ENCODE measurements around the gene MYO18B.

The MYO18B gene

GRCh38 chr22:25741692-25742626, at the start of gene MYO18B:
MYO18B (plus strand) TSS chr22:25742188; CDS start chr22:25761093, 18,905 bp downstream.
- no peaks in the 10 kb centered on the region for H3K4me1 ChIP-seq (ENCODE audit: control insufficient read depth, insufficient read depth, low read length)
- H3K27ac ChIP-seq (ENCODE audit: low read length): no peak within 1 kb of the TSS
- H3K36me3 ChIP-seq (ENCODE audit: control insufficient read depth in 2 of 2, insufficient read depth in 2 of 2, low read length in 2 of 2): no peaks in the 10 kb centered on the region
- H3K9ac ChIP-seq (ENCODE audit: low read length in 2 of 2): no peak within 1 kb of the TSS
- H3K9me3 ChIP-seq (ENCODE audit: control insufficient read depth in 2 of 2, low read length in 2 of 2): no peaks in the 10 kb centered on the region
- H3K27me3 ChIP-seq (ENCODE audit: control insufficient read depth in 1 of 2, insufficient read depth in 2 of 2, low read length in 2 of 2): peaks cover 0 to 5% of the 10 kb centered on the region in 2 donors
- no peak within 1 kb of the TSS for H3K4me3 ChIP-seq (ENCODE audit: low read length in 2 of 2)

GRCh38 chr22:25692397-25693267, 49.4 kb upstream of the MYO18B start:
- no peaks in the 10 kb centered on the region for H3K27me3 ChIP-seq (ENCODE audit: control insufficient read depth in 1 of 2, insufficient read depth in 2 of 2, low read length in 2 of 2)
- H3K4me1 ChIP-seq (ENCODE audit: control insufficient read depth, insufficient read depth, low read length): no peaks in the 10 kb centered on the region
- H3K4me3 ChIP-seq (ENCODE audit: low read length in 2 of 2): no peak overlapping the region
- H3K9me3 ChIP-seq (ENCODE audit: control insufficient read depth in 2 of 2, low read length in 2 of 2): no peaks in the 10 kb centered on the region
- H3K27ac ChIP-seq (ENCODE audit: low read length): no peak overlapping the region
- no peak overlapping the region for H3K9ac ChIP-seq (ENCODE audit: low read length in 2 of 2)
- H3K36me3 ChIP-seq (ENCODE audit: control insufficient read depth in 2 of 2, insufficient read depth in 2 of 2, low read length in 2 of 2): peaks cover 6 to 8% of the 10 kb centered on the region in 2 donors

GRCh38 chr22:25693268-25693565, 48.8 kb upstream of the MYO18B start:
- no peak overlapping the region for H3K27ac ChIP-seq (ENCODE audit: low read length)
- H3K36me3 ChIP-seq (ENCODE audit: control insufficient read depth in 2 of 2, insufficient read depth in 2 of 2, low read length in 2 of 2): peaks cover 6 to 8% of the 10 kb centered on the region in 2 donors
- H3K4me1 ChIP-seq (ENCODE audit: control insufficient read depth, insufficient read depth, low read length): no peaks in the 10 kb centered on the region
- H3K9ac ChIP-seq (ENCODE audit: low read length in 2 of 2): no peak overlapping the region
- H3K4me3 ChIP-seq (ENCODE audit: low read length in 2 of 2): no peak overlapping the region
- no peaks in the 10 kb centered on the region for H3K9me3 ChIP-seq (ENCODE audit: control insufficient read depth in 2 of 2, low read length in 2 of 2)
- no peaks in the 10 kb centered on the region for H3K27me3 ChIP-seq (ENCODE audit: control insufficient read depth in 1 of 2, insufficient read depth in 2 of 2, low read length in 2 of 2)

- Histone ChIP-seq H3K9me3 (ENCODE audit: control insufficient read depth in 2 of 2, low read length in 2 of 2) (no peaks in the 10 kb centered on the region), H3K27me3 (ENCODE audit: control insufficient read depth in 1 of 2, insufficient read depth in 2 of 2, low read length in 2 of 2) (no peaks in the 10 kb centered on the region), H3K4me3 (ENCODE audit: low read length in 2 of 2) (no peak overlapping the region), H3K27ac (ENCODE audit: low read length) (no peak overlapping the region), H3K4me1 (ENCODE audit: control insufficient read depth, insufficient read depth, low read length) (no peaks in the 10 kb centered on the region), H3K9ac (ENCODE audit: low read length in 2 of 2) (no peak overlapping the region), H3K36me3 (ENCODE audit: control insufficient read depth in 2 of 2, insufficient read depth in 2 of 2, low read length in 2 of 2) (peaks cover 6 to 8% of the 10 kb centered on the region in 2 donors)
Observed at GRCh38 chr22:25694196-25694907, 47.6 kb upstream of the MYO18B start.

GRCh38 chr22:25695146-25695545, 46.8 kb upstream of the MYO18B start:
- H3K36me3 ChIP-seq (ENCODE audit: control insufficient read depth in 2 of 2, insufficient read depth in 2 of 2, low read length in 2 of 2): peaks cover 6 to 8% of the 10 kb centered on the region in 2 donors
- no peak overlapping the region for H3K4me3 ChIP-seq (ENCODE audit: low read length in 2 of 2)
- H3K4me1 ChIP-seq (ENCODE audit: control insufficient read depth, insufficient read depth, low read length): no peaks in the 10 kb centered on the region
- no peak overlapping the region for H3K9ac ChIP-seq (ENCODE audit: low read length in 2 of 2)
- H3K9me3 ChIP-seq (ENCODE audit: control insufficient read depth in 2 of 2, low read length in 2 of 2): no peaks in the 10 kb centered on the region
- H3K27me3 ChIP-seq (ENCODE audit: control insufficient read depth in 1 of 2, insufficient read depth in 2 of 2, low read length in 2 of 2): no peaks in the 10 kb centered on the region
- no peak overlapping the region for H3K27ac ChIP-seq (ENCODE audit: low read length)

- Histone ChIP-seq H3K4me3 (ENCODE audit: low read length in 2 of 2) (no peak overlapping the region), H3K27me3 (ENCODE audit: control insufficient read depth in 1 of 2, insufficient read depth in 2 of 2, low read length in 2 of 2) (no peaks in the 10 kb centered on the region), H3K9me3 (ENCODE audit: control insufficient read depth in 2 of 2, low read length in 2 of 2) (no peaks in the 10 kb centered on the region), H3K36me3 (ENCODE audit: control insufficient read depth in 2 of 2, insufficient read depth in 2 of 2, low read length in 2 of 2) (peaks cover 3 to 7% of the 10 kb centered on the region in 2 donors), H3K9ac (ENCODE audit: low read length in 2 of 2) (no peak overlapping the region), H3K27ac (ENCODE audit: low read length) (no peak overlapping the region), H3K4me1 (ENCODE audit: control insufficient read depth, insufficient read depth, low read length) (peaks cover 2% of the 10 kb centered on the region)
Observed at GRCh38 chr22:25696763-25697162, 45.2 kb upstream of the MYO18B start.

GRCh38 chr22:25697181-25697664, 44.8 kb upstream of the MYO18B start:
- Histone ChIP-seq H3K4me1 (ENCODE audit: control insufficient read depth, insufficient read depth, low read length) (peaks cover 2% of the 10 kb centered on the region), H3K9me3 (ENCODE audit: control insufficient read depth in 2 of 2, low read length in 2 of 2) (no peaks in the 10 kb centered on the region), H3K36me3 (ENCODE audit: control insufficient read depth in 2 of 2, insufficient read depth in 2 of 2, low read length in 2 of 2) (peaks cover 3 to 7% of the 10 kb centered on the region in 2 donors), H3K27ac (ENCODE audit: low read length) (no peak overlapping the region), H3K9ac (ENCODE audit: low read length in 2 of 2) (no peak overlapping the region), H3K27me3 (ENCODE audit: control insufficient read depth in 1 of 2, insufficient read depth in 2 of 2, low read length in 2 of 2) (no peaks in the 10 kb centered on the region), H3K4me3 (ENCODE audit: low read length in 2 of 2) (no peak overlapping the region)

GRCh38 chr22:25697978-25698377, 44.0 kb upstream of the MYO18B start:
- Histone ChIP-seq H3K4me1 (ENCODE audit: control insufficient read depth, insufficient read depth, low read length) (peaks cover 2% of the 10 kb centered on the region), H3K9me3 (ENCODE audit: control insufficient read depth in 2 of 2, low read length in 2 of 2) (no peaks in the 10 kb centered on the region), H3K27me3 (ENCODE audit: control insufficient read depth in 1 of 2, insufficient read depth in 2 of 2, low read length in 2 of 2) (no peaks in the 10 kb centered on the region), H3K36me3 (ENCODE audit: control insufficient read depth in 2 of 2, insufficient read depth in 2 of 2, low read length in 2 of 2) (peaks cover 3 to 7% of the 10 kb centered on the region in 2 donors), H3K4me3 (ENCODE audit: low read length in 2 of 2) (no peak overlapping the region), H3K9ac (ENCODE audit: low read length in 2 of 2) (no peak overlapping the region), H3K27ac (ENCODE audit: low read length) (no peak overlapping the region)

GRCh38 chr22:25698461-25698860, 43.5 kb upstream of the MYO18B start:
- Histone ChIP-seq H3K4me1 (ENCODE audit: control insufficient read depth, insufficient read depth, low read length) (peaks cover 2% of the 10 kb centered on the region), H3K27ac (ENCODE audit: low read length) (no peak overlapping the region), H3K36me3 (ENCODE audit: control insufficient read depth in 2 of 2, insufficient read depth in 2 of 2, low read length in 2 of 2) (peaks cover 3 to 7% of the 10 kb centered on the region in 2 donors), H3K4me3 (ENCODE audit: low read length in 2 of 2) (no peak overlapping the region), H3K9me3 (ENCODE audit: control insufficient read depth in 2 of 2, low read length in 2 of 2) (no peaks in the 10 kb centered on the region), H3K27me3 (ENCODE audit: control insufficient read depth in 1 of 2, insufficient read depth in 2 of 2, low read length in 2 of 2) (no peaks in the 10 kb centered on the region), H3K9ac (ENCODE audit: low read length in 2 of 2) (no peak overlapping the region)

GRCh38 chr22:25698978-25699377, 43.0 kb upstream of the MYO18B start:
- H3K4me3 ChIP-seq (ENCODE audit: low read length in 2 of 2): no peak overlapping the region
- no peak overlapping the region for H3K27ac ChIP-seq (ENCODE audit: low read length)
- peaks cover 3 to 7% of the 10 kb centered on the region in 2 donors for H3K36me3 ChIP-seq (ENCODE audit: control insufficient read depth in 2 of 2, insufficient read depth in 2 of 2, low read length in 2 of 2)
- no peaks in the 10 kb centered on the region for H3K9me3 ChIP-seq (ENCODE audit: control insufficient read depth in 2 of 2, low read length in 2 of 2)
- H3K9ac ChIP-seq (ENCODE audit: low read length in 2 of 2): no peak overlapping the region
- H3K4me1 ChIP-seq (ENCODE audit: control insufficient read depth, insufficient read depth, low read length): peaks cover 2% of the 10 kb centered on the region
- H3K27me3 ChIP-seq (ENCODE audit: control insufficient read depth in 1 of 2, insufficient read depth in 2 of 2, low read length in 2 of 2): no peaks in the 10 kb centered on the region

Data from stomach smooth muscle (tissue), 2 donors.